Mesothelial cell of epicardium (in vitro differentiated cells): Measurements from ENCODE around the gene SLC10A3. TPM values are rescaled to one million over a fixed set of nuclear protein-coding genes. Genes with fewer than 3 reads are reported as not detected.

Experiments
- DNase-seq, 2 experiments: peaks; one replicate each; pipeline ENCODE4 v3.0.0; 2021; ENCODE audit warnings: low spot score in 2 of 2; ENCODE audit not compliant: unreplicated experiment in 2 of 2
- H3K27ac Mint-ChIP-seq: 2 replicates; pipeline ENCODE4 v1.8.0; 2021; ENCODE audit warnings: mixed read lengths
- H3K27me3 Mint-ChIP-seq: 2 replicates; pipeline ENCODE4 v1.8.0; 2021; ENCODE audit warnings: low read depth, mixed read lengths
- H3K36me3 Mint-ChIP-seq: 2 replicates; pipeline ENCODE4 v1.8.0; 2021; ENCODE audit warnings: mixed read lengths
- H3K4me1 Mint-ChIP-seq: 2 replicates; pipeline ENCODE4 v1.8.0; 2021; ENCODE audit warnings: mixed read lengths
- H3K4me3 Mint-ChIP-seq: 2 replicates; pipeline ENCODE4 v1.8.0; 2021; ENCODE audit warnings: mild to moderate bottlenecking, moderate library complexity, mixed read lengths
- H3K9me3 Mint-ChIP-seq: 2 replicates; pipeline ENCODE4 v1.8.0; 2021; ENCODE audit warnings: mixed read lengths
- total RNA-seq: library from RNA; stranded (reverse); gene quantifications from 3 replicates; pipeline ENCODE4 v1.2.1, GENCODE V29; 2021
- TF ChIP-seq, protein P1 (sequence below): fragments of 200-600 bp; sonication (generic); IDR thresholded peaks from one replicate; pipeline ENCODE4 v1.5.0; 2021; ENCODE audit warnings: antibody characterized with exemption; ENCODE audit not compliant: unreplicated experiment

SLC10A3 gene
- total RNA-seq, result 30.1 to 30.8 TPM (median 30.2 TPM) in 3 replicates

DNA sequence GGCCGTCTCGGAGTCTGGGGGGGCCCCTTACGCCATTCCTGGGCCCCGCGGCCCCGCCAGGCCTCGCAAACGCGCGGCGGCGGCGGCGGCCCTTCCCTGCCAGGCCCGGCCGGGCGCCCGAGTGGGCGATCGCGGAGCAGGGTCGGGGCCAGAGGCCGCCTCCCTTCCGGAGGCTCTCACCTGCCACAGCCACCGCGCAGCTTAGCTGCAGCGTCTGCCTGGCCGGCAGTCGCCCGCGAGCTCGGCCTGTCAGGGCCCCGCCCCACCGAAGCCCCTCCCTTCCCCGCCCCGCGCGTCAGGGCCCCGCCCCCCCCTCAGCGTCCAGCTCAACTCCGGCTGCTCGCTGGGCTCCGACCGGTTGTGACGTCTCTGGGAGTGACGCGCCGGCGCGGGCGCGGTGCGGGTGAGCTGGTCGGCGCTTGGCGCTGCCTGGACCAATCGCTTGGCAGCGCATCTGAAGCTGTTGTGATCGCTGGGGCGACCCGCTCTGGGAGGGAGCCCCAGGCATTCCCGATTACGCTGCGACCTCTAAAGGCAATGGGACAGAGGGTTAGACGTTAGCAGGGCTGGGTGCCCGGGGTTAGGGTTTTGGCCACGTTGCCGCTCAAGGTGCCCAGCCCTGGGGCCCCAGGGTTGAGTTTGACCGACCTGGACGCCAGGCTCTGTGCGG lies at the start of gene SLC10A3:
TSS of gene SLC10A3 (minus strand) at position 216 of the 670 bp plus-strand sequence. CDS start 1,689 bp downstream, outside the sequence.
- Mint-ChIP-seq H3K27me3 (no peaks in the 10 kb centered on the region), H3K9me3 (no peaks in the 10 kb centered on the region), H3K27ac (peak within 1 kb of the TSS; percentile 97), H3K4me1 (peaks cover 12% of the 10 kb centered on the region), H3K4me3 (peak within 1 kb of the TSS; percentile 84), H3K36me3 (peaks cover 6% of the 10 kb centered on the region)
- peak; percentile 82 to 86 for DNase-seq
- TF ChIP-seq, protein P1, sequence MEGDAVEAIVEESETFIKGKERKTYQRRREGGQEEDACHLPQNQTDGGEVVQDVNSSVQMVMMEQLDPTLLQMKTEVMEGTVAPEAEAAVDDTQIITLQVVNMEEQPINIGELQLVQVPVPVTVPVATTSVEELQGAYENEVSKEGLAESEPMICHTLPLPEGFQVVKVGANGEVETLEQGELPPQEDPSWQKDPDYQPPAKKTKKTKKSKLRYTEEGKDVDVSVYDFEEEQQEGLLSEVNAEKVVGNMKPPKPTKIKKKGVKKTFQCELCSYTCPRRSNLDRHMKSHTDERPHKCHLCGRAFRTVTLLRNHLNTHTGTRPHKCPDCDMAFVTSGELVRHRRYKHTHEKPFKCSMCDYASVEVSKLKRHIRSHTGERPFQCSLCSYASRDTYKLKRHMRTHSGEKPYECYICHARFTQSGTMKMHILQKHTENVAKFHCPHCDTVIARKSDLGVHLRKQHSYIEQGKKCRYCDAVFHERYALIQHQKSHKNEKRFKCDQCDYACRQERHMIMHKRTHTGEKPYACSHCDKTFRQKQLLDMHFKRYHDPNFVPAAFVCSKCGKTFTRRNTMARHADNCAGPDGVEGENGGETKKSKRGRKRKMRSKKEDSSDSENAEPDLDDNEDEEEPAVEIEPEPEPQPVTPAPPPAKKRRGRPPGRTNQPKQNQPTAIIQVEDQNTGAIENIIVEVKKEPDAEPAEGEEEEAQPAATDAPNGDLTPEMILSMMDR, result no peak

DNA sequence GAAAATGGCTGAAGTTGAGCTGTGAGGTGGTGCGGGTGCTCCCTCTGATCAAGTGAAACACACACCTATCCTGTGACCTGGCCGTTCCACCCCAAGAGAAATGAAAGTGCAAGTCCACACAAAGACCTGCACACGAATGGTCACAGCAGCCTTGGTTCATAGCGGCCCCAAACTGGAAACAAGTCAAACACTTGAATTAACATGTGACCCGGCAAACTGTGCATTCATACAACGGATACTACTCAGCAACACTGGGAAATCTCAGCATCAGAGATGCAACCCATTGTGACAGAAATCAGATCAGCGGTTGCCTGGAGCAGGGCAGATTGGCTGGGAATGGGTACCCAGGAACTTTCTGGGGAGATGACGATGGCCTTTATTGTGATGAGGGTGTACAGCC lies 48.6 kb upstream of the SLC10A3 start:
- Mint-ChIP-seq H3K36me3 (peaks cover 8% of the 10 kb centered on the region), H3K9me3 (peaks cover 5% of the 10 kb centered on the region), H3K27me3 (no peaks in the 10 kb centered on the region)

DNA sequence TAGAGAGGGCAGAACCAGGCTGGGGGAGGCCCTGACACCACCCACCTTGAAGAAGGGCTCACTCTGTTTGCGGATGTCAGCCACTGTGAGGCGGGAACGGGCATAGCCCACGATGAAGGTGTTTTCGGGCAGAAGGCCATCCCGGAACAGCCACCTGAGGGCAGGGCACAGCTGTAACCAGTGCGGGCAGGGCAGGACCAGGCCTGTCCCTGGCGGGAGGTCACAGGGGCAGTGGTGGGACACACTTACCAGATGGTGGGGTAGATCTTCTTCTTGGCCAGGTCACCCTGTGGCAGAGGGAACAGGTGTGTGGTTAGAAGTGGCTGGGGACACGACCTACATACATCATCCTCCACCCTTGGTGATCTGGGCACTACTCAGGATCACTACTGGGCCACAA lies 45.5 kb upstream of the SLC10A3 start:
- Mint-ChIP-seq H3K27me3 (no peaks in the 10 kb centered on the region), H3K9me3 (peaks cover 7% of the 10 kb centered on the region), H3K27ac (no peak overlapping the region), H3K4me1 (peaks cover 4% of the 10 kb centered on the region), H3K4me3 (no peak overlapping the region), H3K36me3 (peaks cover 8% of the 10 kb centered on the region)
- TF ChIP-seq, protein P1, result no peak
- no peak for DNase-seq

More for the DNA sequence above, 48.6 kb upstream of the SLC10A3 start:
- no peak for DNase-seq
- Mint-ChIP-seq H3K4me1 (peaks cover 2% of the 10 kb centered on the region), H3K4me3 (no peak overlapping the region), H3K27ac (no peak overlapping the region)
- TF ChIP-seq, protein P1, result no peak

GRCh38 chrX:154534526-154535322 lies 44.3 kb upstream of the SLC10A3 start:
- Mint-ChIP-seq H3K27me3 (no peaks in the 10 kb centered on the region), H3K9me3 (peaks cover 8% of the 10 kb centered on the region), H3K27ac (no peak overlapping the region), H3K4me3 (no peak overlapping the region), H3K4me1 (peaks cover 5% of the 10 kb centered on the region), H3K36me3 (peaks cover 8% of the 10 kb centered on the region)
- TF ChIP-seq, protein P1, result peak; percentile 92
- DNase-seq, result peak; percentile 76 to 92

DNA sequence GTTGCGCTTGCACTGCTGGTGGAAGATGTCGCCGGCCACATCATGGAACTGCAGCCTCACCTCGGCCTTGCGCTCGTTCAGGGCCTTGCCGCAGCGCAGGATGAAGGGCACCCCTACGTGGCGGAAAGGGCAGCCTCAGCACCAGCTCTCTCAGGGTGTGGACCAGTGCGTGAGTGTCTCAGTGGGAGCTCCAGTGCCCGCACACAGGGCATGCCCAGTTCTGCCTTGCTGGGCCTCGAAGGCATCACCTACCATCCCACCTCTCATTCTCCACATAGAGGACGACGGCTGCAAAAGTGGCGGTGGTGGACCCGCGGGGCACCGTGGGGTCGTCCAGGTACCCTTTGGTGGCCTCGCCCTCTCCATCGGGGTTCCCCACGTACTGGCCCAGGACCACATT lies 42.3 kb upstream of the SLC10A3 start:
- H3K27me3 Mint-ChIP-seq, result no peaks in the 10 kb centered on the region
- no peak for DNase-seq
- no peak overlapping the region for H3K4me3 Mint-ChIP-seq
- H3K27ac Mint-ChIP-seq, result no peak overlapping the region
- peaks cover 5% of the 10 kb centered on the region for H3K4me1 Mint-ChIP-seq
- peaks cover 5% of the 10 kb centered on the region for H3K36me3 Mint-ChIP-seq
- TF ChIP-seq, protein P1, result no peak
- H3K9me3 Mint-ChIP-seq, result peaks cover 4% of the 10 kb centered on the region
